ENCODE results near the gene USP47. TPM values are rescaled to one million over a fixed set of nuclear protein-coding genes. Genes with fewer than 3 reads are reported as not detected.
A peak's percentile ranks its signal among the peaks of the same experiment; 100 is the strongest.

The USP47 gene
- polyA plus RNA-seq, 1 experiment: 35.0 TPM

GRCh38 chr11:11845551-11845950, 3.8 kb downstream of the USP47 start:
- no peak overlapping the region for H3K4me3 ChIP-seq (ENCODE audit: low read depth, low read length)
- TF ChIP-seq, protein P1, sequence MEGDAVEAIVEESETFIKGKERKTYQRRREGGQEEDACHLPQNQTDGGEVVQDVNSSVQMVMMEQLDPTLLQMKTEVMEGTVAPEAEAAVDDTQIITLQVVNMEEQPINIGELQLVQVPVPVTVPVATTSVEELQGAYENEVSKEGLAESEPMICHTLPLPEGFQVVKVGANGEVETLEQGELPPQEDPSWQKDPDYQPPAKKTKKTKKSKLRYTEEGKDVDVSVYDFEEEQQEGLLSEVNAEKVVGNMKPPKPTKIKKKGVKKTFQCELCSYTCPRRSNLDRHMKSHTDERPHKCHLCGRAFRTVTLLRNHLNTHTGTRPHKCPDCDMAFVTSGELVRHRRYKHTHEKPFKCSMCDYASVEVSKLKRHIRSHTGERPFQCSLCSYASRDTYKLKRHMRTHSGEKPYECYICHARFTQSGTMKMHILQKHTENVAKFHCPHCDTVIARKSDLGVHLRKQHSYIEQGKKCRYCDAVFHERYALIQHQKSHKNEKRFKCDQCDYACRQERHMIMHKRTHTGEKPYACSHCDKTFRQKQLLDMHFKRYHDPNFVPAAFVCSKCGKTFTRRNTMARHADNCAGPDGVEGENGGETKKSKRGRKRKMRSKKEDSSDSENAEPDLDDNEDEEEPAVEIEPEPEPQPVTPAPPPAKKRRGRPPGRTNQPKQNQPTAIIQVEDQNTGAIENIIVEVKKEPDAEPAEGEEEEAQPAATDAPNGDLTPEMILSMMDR (IDR thresholded peaks at IDR 0.05; ENCODE audit: low read depth, low read length): no peak
- H3K9me3 ChIP-seq (ENCODE audit: control insufficient read depth, insufficient read depth, low read length): no peaks in the 10 kb centered on the region
- ChIA-PET POLR2A (no interaction called here), CTCF (interaction anchor here (1.0 to 2.0 kb wide), 2 partner anchors 15 to 86 kb away, joined by 3 to 6 read pairs; no protein-coding TSS in a partner anchor)
- no peak overlapping the region for H3K27ac ChIP-seq (ENCODE audit: low read depth, low read length)
- no peak for DNase-seq (ENCODE audit: low read depth, low spot score)
- H3K27me3 ChIP-seq (ENCODE audit: control insufficient read depth, insufficient read depth, low read length): no peaks in the 10 kb centered on the region

DNA sequence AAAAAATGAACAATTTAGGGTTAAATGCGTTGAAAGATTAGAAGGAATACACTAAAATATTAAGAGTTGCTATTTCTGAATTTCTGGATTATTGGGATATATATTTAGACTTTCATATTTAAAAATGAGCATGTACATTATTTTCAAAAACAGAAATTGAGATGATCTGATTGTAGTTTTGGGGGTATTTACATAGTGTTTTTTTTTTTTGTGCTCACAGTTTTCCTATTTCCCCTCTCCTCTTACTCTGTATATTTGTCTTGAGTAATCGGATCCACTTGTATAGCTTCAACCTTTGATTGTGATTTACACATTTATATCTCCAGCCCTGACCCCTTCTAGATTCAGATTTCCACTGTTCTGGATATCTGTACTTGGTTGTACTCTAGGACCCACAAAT, 5.3 kb downstream of the USP47 start:
- CTCF ChIA-PET: no interaction called here
- no peaks in the 10 kb centered on the region for H3K9me3 ChIP-seq (ENCODE audit: control insufficient read depth, insufficient read depth, low read length)
- no peak overlapping the region for H3K4me3 ChIP-seq (ENCODE audit: low read depth, low read length)
- DNase-seq (ENCODE audit: low read depth, low spot score): no peak
- no peaks in the 10 kb centered on the region for H3K27me3 ChIP-seq (ENCODE audit: control insufficient read depth, insufficient read depth, low read length)
- TF ChIP-seq, protein P1 (IDR thresholded peaks at IDR 0.05; ENCODE audit: low read depth, low read length): no peak
- POLR2A ChIA-PET: no interaction called here
- H3K27ac ChIP-seq (ENCODE audit: low read depth, low read length): no peak overlapping the region

GRCh38 chr11:11848891-11849746, 7.3 kb downstream of the USP47 start:
- no peak for DNase-seq (ENCODE audit: low read depth, low spot score)
- H3K27ac ChIP-seq (ENCODE audit: low read depth, low read length): no peak overlapping the region
- TF ChIP-seq, protein P1 (IDR thresholded peaks at IDR 0.05; ENCODE audit: low read depth, low read length): peak; percentile 67
- no peaks in the 10 kb centered on the region for H3K9me3 ChIP-seq (ENCODE audit: control insufficient read depth, insufficient read depth, low read length)
- POLR2A ChIA-PET: no interaction called here
- no peaks in the 10 kb centered on the region for H3K27me3 ChIP-seq (ENCODE audit: control insufficient read depth, insufficient read depth, low read length)
- no peak overlapping the region for H3K4me3 ChIP-seq (ENCODE audit: low read depth, low read length)
- CTCF ChIA-PET: interaction anchor here (0.6 to 1.4 kb wide), 5 partner anchors 17 to 436 kb away, joined by 3 to 6 read pairs (median 3); no protein-coding TSS in a partner anchor

GRCh38 chr11:11850668-11851067, 8.9 kb downstream of the USP47 start:
- H3K27me3 ChIP-seq (ENCODE audit: control insufficient read depth, insufficient read depth, low read length): no peaks in the 10 kb centered on the region
- H3K27ac ChIP-seq (ENCODE audit: low read depth, low read length): no peak overlapping the region
- H3K9me3 ChIP-seq (ENCODE audit: control insufficient read depth, insufficient read depth, low read length): no peaks in the 10 kb centered on the region
- POLR2A ChIA-PET: interaction anchor here (0.6 kb wide), 1 partner anchor 26 kb away, joined by 3 read pairs; no protein-coding TSS in a partner anchor
- TF ChIP-seq, protein P1 (IDR thresholded peaks at IDR 0.05; ENCODE audit: low read depth, low read length): no peak
- CTCF ChIA-PET: no interaction called here
- H3K4me3 ChIP-seq (ENCODE audit: low read depth, low read length): no peak overlapping the region
- DNase-seq (ENCODE audit: low read depth, low spot score): no peak

DNA sequence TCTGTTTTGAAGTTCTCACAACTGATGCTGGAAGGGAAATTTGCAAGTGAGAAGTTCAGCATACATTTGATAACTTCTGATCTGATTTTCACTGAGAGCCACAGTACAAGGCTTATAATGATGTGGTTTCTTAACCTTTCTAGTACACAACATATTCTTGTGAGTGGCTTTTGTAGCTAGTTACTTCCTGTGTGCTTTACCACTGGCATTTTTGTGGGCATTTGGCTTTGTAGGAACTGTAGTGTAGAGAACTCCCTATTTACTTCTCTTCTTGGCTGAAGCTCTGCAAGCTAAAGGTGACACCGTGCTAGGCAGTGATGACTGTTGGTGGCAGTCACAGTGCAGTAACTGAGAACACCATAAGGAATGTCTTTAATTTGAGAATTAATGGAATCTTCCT, 14.9 kb downstream of the USP47 start:
- CTCF ChIA-PET: interaction anchor here (1.0 kb wide), 1 partner anchor 187 kb away, joined by 3 read pairs; no protein-coding TSS in a partner anchor
- no peaks in the 10 kb centered on the region for H3K9me3 ChIP-seq (ENCODE audit: control insufficient read depth, insufficient read depth, low read length)
- no peak overlapping the region for H3K4me3 ChIP-seq (ENCODE audit: low read depth, low read length)
- TF ChIP-seq, protein P1 (IDR thresholded peaks at IDR 0.05; ENCODE audit: low read depth, low read length): no peak
- POLR2A ChIA-PET: no interaction called here
- DNase-seq (ENCODE audit: low read depth, low spot score): no peak
- H3K27ac ChIP-seq (ENCODE audit: low read depth, low read length): no peak overlapping the region
- H3K27me3 ChIP-seq (ENCODE audit: control insufficient read depth, insufficient read depth, low read length): no peaks in the 10 kb centered on the region

Measured in AG04450 (cell line).